GM12872 (cell line): ENCODE data around the gene UNCX.

ENCODE experiments used
- TF ChIP-seq, protein P1 (sequence below): IDR thresholded peaks from 3 replicates; pipeline ENCODE4 v1.5.1; 2011; ENCODE audit warnings: low read depth, mild to moderate bottlenecking, low read length, moderate library complexity; ENCODE audit not compliant: insufficient read depth

Gene UNCX

DNA sequence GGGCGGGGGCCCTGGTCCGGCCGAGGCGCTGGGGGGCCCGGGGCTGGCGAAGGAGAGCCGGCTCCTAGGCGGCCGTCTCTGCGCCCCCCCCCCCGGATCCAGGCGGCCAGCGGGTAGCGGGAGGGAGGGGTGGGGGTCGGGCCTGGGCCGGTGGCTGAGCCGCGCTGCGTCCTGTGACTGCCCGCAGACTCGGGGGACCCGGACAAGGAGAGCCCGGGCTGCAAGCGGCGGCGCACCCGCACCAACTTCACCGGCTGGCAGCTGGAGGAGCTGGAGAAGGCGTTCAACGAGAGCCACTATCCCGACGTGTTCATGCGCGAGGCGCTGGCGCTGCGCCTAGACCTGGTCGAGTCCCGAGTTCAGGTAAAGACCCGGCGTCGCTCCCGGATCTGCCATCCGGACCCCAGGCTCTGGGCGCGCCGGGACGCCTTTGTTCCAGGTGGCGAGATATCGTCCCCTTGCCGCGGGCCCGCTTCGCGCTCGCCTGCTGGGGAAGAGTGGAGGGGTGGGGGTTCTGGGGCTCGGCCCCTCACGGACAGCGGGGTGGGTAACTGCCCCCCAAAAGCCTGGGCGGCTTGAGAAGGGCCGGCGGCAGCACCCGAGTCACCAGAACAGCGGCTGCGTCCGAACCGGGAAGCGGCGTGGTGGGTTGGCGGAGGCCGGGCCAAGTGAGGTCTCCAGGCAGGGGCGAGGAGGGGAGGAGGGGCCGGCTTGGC is 819 bp downstream of the UNCX start:
- TF ChIP-seq, protein P1, sequence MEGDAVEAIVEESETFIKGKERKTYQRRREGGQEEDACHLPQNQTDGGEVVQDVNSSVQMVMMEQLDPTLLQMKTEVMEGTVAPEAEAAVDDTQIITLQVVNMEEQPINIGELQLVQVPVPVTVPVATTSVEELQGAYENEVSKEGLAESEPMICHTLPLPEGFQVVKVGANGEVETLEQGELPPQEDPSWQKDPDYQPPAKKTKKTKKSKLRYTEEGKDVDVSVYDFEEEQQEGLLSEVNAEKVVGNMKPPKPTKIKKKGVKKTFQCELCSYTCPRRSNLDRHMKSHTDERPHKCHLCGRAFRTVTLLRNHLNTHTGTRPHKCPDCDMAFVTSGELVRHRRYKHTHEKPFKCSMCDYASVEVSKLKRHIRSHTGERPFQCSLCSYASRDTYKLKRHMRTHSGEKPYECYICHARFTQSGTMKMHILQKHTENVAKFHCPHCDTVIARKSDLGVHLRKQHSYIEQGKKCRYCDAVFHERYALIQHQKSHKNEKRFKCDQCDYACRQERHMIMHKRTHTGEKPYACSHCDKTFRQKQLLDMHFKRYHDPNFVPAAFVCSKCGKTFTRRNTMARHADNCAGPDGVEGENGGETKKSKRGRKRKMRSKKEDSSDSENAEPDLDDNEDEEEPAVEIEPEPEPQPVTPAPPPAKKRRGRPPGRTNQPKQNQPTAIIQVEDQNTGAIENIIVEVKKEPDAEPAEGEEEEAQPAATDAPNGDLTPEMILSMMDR: no peak

DNA sequence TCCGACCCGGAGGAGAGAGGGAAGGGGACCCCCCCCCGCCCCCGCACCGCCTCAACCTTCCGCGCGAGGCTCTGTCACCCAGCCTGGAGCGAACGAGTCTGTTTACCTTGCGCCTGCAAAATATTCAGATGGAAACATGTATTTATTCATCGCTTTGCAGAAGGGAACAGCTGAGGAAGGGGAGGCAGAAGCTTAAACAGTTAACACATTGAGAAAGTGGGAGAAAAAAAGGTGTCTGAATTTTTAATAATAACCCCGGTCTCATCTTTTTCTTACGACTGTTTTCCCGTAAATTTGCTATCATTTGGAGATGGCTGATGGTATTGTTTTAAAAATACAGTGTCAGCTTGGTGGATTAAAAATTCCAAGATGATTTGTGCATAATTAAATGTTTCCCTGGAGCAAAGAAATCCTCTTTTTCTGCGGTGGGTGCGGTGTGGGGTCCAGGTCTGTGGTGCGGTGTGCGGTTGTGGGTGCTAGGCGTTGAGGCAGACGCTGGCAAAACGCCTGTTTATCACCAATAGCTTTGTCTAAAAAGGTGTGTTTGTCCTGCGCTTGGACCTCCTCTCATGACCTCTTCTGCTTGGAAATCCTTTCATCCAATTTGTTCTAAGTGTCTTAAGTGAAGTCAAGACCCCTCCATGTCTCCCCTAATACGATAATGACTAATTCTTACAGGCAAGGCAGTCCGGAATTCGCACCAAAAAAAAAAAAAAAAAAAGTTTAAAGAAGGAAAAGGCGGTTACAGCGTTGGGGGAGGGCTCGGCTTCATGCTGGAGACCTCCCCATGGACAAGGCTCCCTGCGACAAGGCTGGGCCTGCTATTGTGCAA is 1.6 kb downstream of the UNCX start:
- TF ChIP-seq, protein P1: no peak

DNA sequence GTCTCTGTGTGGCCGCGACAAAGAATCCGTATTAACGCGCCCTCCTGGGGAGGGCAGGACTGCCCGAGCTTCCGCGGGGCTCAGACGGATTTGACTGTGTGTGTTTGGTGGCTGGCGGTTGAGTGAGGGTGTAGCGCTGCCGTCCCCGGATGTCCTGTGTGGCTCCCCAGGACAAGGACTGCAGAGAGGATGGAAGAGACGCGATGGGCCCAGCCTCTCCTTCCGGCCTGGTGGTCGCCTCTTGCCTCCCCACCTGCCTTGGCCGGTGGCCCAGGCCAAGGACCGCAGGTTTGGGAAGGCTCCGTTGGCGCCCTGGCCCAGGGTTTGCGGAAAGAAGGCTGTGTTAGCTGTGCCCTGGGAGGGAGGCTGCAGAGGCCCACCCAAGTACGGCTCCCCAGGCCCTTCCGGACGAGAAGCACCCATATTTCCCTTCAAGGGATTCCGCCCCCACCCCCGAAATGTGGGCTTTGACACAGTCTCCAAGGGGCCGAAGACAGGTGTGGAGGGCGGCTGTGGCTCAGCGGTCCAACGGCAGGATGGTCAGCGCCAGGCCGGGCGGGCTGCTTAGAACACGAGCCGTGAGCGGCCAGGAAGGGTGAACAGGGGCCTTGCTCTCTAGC is 2.3 kb downstream of the UNCX start:
- TF ChIP-seq, protein P1: no peak

DNA sequence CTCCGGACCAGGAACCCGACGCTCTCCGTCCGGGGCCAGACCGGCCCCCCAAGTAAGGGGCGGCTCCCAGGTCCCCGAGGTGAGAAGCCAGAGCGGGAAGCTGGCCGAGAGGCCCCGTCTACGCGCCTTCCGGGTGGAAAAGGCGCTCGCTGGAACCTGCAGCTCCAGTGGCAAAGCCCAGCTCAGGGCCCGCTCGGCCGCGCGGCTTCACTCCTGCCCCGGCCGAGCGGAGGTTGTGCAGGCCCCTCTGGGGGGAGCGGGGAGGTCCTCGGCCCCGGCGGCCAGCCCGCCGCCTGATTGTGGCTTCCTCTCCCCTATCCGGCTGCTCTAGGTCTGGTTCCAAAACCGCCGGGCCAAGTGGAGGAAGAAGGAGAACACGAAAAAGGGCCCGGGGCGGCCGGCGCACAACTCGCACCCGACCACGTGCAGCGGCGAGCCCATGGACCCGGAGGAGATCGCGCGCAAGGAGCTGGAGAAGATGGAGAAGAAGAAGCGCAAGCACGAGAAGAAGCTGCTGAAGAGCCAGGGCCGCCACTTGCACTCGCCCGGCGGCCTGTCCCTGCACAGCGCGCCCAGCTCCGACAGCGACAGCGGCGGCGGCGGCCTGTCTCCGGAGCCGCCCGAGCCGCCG is 2.9 kb downstream of the UNCX start:
- TF ChIP-seq, protein P1: no peak

DNA sequence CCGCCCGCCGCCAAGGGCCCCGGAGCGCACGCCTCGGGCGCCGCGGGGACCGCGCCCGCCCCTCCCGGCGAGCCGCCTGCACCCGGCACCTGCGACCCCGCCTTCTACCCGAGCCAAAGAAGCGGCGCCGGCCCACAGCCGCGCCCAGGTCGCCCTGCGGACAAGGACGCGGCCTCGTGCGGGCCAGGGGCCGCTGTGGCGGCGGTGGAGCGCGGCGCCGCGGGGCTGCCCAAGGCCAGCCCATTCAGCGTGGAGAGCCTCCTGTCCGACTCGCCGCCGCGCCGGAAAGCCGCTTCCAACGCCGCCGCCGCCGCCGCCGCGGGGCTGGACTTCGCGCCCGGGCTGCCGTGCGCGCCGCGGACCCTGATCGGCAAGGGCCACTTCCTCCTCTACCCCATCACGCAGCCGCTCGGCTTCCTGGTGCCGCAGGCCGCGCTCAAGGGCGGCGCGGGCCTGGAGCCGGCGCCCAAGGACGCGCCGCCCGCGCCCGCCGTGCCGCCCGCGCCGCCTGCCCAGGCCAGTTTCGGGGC is 3.5 kb downstream of the UNCX start:
- TF ChIP-seq, protein P1: no peak

DNA sequence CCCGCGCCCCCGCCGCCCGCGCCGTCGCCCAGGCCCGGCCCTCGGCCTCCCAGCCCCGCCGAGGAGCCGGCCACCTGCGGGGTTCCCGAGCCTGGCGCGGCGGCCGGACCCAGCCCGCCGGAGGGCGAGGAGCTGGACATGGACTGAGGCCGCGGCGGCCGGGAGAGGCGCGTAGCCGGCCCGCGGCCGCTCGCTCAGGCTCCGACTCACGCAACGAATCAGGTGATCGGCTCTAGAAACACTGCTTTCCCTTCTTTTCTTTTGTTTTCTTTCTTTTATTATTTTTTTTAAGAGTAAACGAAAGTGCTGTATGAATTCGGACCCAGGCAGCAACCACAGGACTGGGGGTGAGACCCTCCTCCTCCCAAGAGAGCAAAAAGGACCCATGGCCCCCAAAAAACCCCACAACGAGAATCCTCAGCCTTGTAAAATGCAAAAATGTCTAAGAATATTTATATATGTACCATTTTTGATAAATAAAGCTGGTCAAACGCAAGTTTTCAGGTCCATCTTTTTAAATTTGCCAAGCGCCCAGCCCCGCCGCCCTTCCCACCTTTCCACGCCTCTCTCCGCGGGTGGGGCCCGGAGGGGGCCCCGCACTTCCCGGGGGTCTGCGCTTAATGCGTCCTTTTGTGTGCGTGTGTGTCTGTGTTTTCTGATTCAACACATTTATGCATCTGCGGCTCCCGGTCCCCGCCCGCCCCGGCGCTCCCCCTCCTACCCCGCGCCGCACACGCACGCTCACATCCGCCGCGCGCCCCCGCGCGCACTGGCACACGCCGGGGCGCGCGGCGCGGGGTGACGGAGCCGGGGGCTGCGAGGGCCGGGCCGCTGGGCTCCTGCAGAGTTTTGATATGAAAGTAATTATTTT is 4.4 kb downstream of the UNCX start:
- TF ChIP-seq, protein P1: no peak
